Measurements from ENCODE around the gene PP2D1. TPM values are rescaled to one million over a fixed set of nuclear protein-coding genes. Genes with fewer than 3 reads are reported as not detected.

PP2D1 gene
- total and polyA plus RNA-seq, 2 of the 8 experiments (the other 6 are each of a cell fraction or from before 2014, with no cell fraction given): not detected

DNA sequence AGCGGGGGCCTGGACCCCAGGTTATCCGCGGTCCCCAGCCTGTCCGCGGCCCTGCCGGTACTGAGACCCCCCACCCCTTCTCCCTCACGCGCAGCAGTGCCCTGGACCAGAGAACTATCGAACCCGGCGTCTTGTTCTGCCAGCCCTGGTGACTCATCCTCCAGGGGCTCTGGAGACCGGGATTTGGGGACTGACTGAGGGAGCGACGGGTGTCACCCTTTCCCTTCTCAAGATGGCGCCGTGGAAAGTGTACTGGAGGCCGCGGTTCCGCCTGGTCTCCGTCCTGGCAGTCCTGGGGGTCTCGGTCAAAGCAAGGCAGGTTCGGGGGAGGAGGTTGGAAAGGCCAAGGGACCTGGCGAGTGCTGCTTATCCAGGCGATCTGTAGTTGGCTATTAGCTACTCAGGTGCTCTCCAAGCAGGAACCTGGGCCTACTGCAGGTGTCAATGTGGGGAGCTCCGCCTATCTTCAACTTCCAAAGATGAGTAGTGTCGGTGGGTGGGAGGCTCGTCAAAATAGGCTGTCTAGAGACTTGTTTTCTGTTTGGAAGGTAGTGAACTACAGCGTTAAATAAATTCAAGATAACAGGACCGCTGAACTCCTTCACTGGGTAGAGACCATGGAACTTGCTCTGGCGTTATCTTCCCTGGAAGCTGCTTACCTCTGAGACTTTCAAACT, 64.4 kb downstream of the PP2D1 start:
- Histone ChIP-seq H3K18ac (ENCODE audit: extremely low read depth, low read length) (peak overlapping the region; percentile 93), H2BK20ac (ENCODE audit: low read length) (no peak overlapping the region), H3K23me2 (ENCODE audit: low read depth, low read length) (no peaks in the 10 kb centered on the region; the same call in 1 of the 2 replicates), H2AK5ac (ENCODE audit: low read depth, low read length) (no peak overlapping the region), H3K79me2 (ENCODE audit: control insufficient read depth in 1 of 2, insufficient read depth in 2 of 2, low read length in 2 of 2) (peaks cover 24 to 53% of the 10 kb centered on the region in 2 experiments), H4K20me1 (replicated peaks in 1 of 2; ENCODE audit: control insufficient read depth in 1 of 2, insufficient read depth in 2 of 2, low read length in 2 of 2) (peaks cover 2% of the 10 kb centered on the region in 2 experiments), H4K5ac (ENCODE audit: insufficient read length, low read depth, low read length) (peak overlapping the region; percentile 16), H3K9me3 (ENCODE audit: insufficient read depth in 2 of 2, low read depth in 1 of 2, low read length in 1 of 2) (0 out of 4 replicates have a peak, but pooled peaks cover 0 to 2% of the 10 kb centered on the region in 2 experiments), H3K9ac (replicated peaks in 1 of 4; ENCODE audit: extremely low read depth in 1 of 4, low read depth in 3 of 4, low read length in 3 of 4) (peak overlapping the region; percentile 84 to 93 (median 86)), H2AFZ (ENCODE audit: low read length) (no peak overlapping the region), H3K4me2 (ENCODE audit: insufficient read depth in 1 of 2, low read depth in 2 of 2, low read length in 2 of 2) (peak overlapping the region; percentile 70 to 84), H3K23ac (ENCODE audit: insufficient read length) (no peak overlapping the region), H3K4me1 (replicated peaks in 1 of 4; ENCODE audit: control insufficient read depth in 3 of 4, insufficient read depth in 4 of 4, low read length in 3 of 4) (peaks cover 3 to 5% (median 5%) of the 10 kb centered on the region in 4 experiments), H3K27me3 (replicated peaks in 1 of 4; ENCODE audit: control insufficient read depth in 3 of 4, extremely low read depth in 1 of 4, insufficient read depth in 3 of 4, low read length in 3 of 4) (no peaks in the 10 kb centered on the region), H3K4me3 (ENCODE audit: extremely low read depth in 1 of 4, insufficient read depth in 2 of 4, low read depth in 3 of 4, low read length in 4 of 4) (peak overlapping the region; percentile 95 to 99 (median 96)), H3K14ac (ENCODE audit: insufficient read length) (no peak overlapping the region), H2BK5ac (ENCODE audit: low read depth, low read length) (peak overlapping the region; percentile 90), H3K79me1 (ENCODE audit: low read depth, low read length) (0 out of 2 replicates have a peak, but pooled peaks cover 3% of the 10 kb centered on the region), H4K91ac (replicated peaks; ENCODE audit: insufficient read length, low read length) (peak overlapping the region; percentile 45), H4K8ac (ENCODE audit: extremely low read depth, insufficient read depth, low read length) (peak overlapping the region; percentile 97), H2BK12ac (ENCODE audit: low read depth, low read length) (peak overlapping the region; percentile 40), H3K56ac (replicated peaks; ENCODE audit: insufficient read length, low read depth, low read length) (peak overlapping the region; percentile 66), H2BK15ac (ENCODE audit: low read length) (no peak overlapping the region), H3K36me3 (ENCODE audit: control insufficient read depth in 2 of 4, insufficient read depth in 4 of 4, low read length in 3 of 4) (peaks cover 3 to 20% (median 10%) of the 10 kb centered on the region in 4 experiments; a peak in 7 of 8 replicates), H2BK120ac (replicated peaks; ENCODE audit: low read depth, low read length) (no peak overlapping the region), H3K4ac (replicated peaks; ENCODE audit: insufficient read length, low read depth, low read length) (peak overlapping the region; percentile 57), H3K27ac (ENCODE audit: low read depth, low read length) (peak overlapping the region; percentile 92)
- DNase-seq (ENCODE audit: low read depth in 1 of 2, low spot score in 2 of 2) (peak; percentile 15 to 75), FAIRE-seq (peak; percentile 32)
- WGBS, 2 experiments (ENCODE audit: extremely low coverage in 1 of 2, insufficient coverage in 1 of 2, insufficient read length in 1 of 2, insufficient replicate concordance in 2 of 2, low coverage in 1 of 2, low lambda C conversion rate in 2 of 2, missing lambda C conversion rate in 1 of 2): 1% methylated on average over 27 of the region's 30 CpGs; no CpG with 5 or more reads in 1 of the 2 experiments
- CTCF ChIA-PET (ENCODE audit: partially characterized antibody): interaction anchor here (0.6 to 1.2 kb wide), 2 partner anchors 12 to 29 kb away, joined by 3 read pairs; no protein-coding TSS in a partner anchor
- POLR2A ChIA-PET (ENCODE audit: partially characterized antibody): interaction anchor here (0.6 to 1.8 kb wide), 8 partner anchors 10 to 231 kb away, joined by 3 to 13 read pairs (median 3); no protein-coding TSS in a partner anchor
- no peak for TF ChIP-seq POU5F1 (IDR thresholded peaks at IDR 0.05; ENCODE audit: low read depth, low read length)
- no peak for TF ChIP-seq SP4 (IDR thresholded peaks at IDR 0.05; ENCODE audit: low read length)
- TF ChIP-seq SIN3A (conservative IDR thresholded peaks at IDR 0.05 in 1 of 2, IDR thresholded peaks at IDR 0.05 in 1 of 2; ENCODE audit: low read depth in 1 of 2, low read length in 2 of 2): peak; percentile 56 to 73; a peak in 2 of 4 replicates
- no peak for TF ChIP-seq KDM5A (IDR thresholded peaks at IDR 0.05; ENCODE audit: low read length)
- peak; percentile 80 for TF ChIP-seq TAF7 (optimal IDR thresholded peaks at IDR 0.05; ENCODE audit: borderline replicate concordance, low read depth, low read length)
- TF ChIP-seq SP1 (IDR thresholded peaks at IDR 0.05; ENCODE audit: low read depth, low read length): no peak
- TF ChIP-seq SAP30 (IDR thresholded peaks at IDR 0.05; ENCODE audit: insufficient read depth, insufficient replicate concordance, low read length): peak; percentile 87
- 0 out of 4 replicates have a peak, but pooled peaks of 1 of the 2 experiments have one; percentile 4 for TF ChIP-seq RAD21 (IDR thresholded peaks at IDR 0.05 in 1 of 2, conservative IDR thresholded peaks at IDR 0.05 in 1 of 2; ENCODE audit: low read depth in 2 of 2, low read length in 2 of 2)
- TF ChIP-seq YY1 (IDR thresholded peaks at IDR 0.05; ENCODE audit: low read depth, low read length): peak; percentile 90
- TF ChIP-seq JUND (IDR thresholded peaks at IDR 0.05; ENCODE audit: low read length): peak; percentile 62; the same call in 1 of the 2 replicates
- TF ChIP-seq HDAC2 (IDR thresholded peaks at IDR 0.05; ENCODE audit: borderline replicate concordance in 1 of 2, low read depth in 2 of 2, low read length in 2 of 2): peak in 1 of 2 experiments; percentile 87; a peak in 1 of 4 replicates

Measured in H1 (cell line).